HG02852 (cell line): Measurements from ENCODE around the gene SFR1.

Source experiments
- ATAC-seq: cut with Tn5 transposase; IDR thresholded peaks from one replicate; pipeline ENCODE4 v1.9.1; 2021; ENCODE audit warnings: mild to moderate bottlenecking, moderate library complexity; ENCODE audit not compliant: unreplicated experiment

SFR1 gene

GRCh38 chr10:104104926-104105325, 17.0 kb upstream of the SFR1 start:
- ATAC-seq, result no peak

DNA sequence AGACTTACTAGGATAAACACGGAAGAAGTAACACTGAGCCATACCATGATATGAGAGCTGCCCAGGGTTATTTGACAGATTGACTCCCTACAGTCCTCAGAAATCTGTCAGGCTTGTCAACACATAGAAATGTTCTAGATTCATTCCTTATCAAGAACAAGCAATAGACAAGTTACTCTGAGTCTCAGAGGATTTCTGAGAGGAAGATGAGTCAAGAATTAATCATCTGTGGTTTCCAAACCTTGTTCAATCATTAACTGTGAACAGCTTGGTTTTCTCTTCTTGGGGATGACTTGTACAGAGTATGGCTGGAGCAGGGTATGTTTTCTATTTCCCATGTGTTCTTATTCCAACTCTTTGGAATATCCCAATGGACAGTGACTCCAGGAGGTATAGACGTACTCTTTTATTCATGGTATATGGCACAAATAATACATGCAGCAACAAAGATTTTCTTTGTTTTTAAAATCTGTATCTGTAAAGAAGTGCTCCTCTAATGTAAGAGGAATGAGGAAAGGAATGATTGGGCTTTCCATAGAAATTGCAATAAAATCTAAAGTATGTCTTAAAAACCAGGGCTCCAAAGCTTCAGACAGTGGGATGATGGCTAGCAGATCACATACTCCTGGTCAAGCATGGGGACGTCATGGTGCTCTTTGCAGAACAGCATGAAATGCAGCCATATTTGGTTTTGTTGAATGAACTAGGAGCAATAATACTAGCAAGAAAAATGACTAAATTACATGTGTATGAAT, 11.9 kb upstream of the SFR1 start:
- ATAC-seq, result no peak

- no peak for ATAC-seq
Measured at GRCh38 chr10:104113376-104113956, 8.5 kb upstream of the SFR1 start.

DNA sequence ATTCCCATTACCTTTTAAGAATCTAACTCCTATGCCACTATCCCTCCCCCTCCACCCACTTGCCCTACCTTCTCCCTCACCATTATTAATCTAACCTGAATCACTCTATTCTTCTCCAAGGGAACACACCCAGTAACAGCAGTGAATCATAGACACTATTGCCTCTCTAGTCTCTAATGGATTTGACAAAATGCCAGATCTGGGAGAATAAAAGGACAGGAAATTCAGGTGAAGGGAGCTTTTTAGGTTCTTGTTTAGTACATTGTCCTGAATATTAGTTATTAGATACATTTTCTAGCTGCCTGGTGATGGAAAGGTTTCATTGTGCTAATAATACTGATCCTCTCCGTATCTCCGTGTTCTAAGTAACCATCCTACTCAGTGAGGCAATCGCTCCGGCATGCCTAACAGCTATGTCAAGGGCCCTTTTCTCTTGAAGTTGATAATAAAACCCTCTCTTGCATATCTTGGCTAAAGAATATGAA, 4.1 kb upstream of the SFR1 start:
- ATAC-seq, result no peak

DNA sequence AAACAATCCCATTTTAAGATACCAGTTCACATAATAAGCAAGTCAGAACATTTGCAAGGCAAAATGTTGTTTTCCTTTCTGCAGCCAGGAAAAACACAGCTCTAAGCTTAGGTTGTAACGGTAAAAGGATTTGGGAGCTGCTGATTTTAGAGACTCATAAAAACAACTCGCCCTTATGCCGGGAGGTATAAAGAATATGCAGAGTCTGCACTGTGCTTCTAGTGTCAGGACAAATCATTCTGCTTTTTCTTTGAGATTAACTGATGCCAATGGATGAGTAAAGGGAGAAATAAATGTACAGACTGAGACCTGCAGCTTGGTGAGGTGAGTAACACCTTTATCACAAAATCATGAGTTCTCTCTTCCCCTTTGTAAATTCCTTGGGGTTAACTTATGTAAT, 2.0 kb upstream of the SFR1 start:
- ATAC-seq, result no peak

DNA sequence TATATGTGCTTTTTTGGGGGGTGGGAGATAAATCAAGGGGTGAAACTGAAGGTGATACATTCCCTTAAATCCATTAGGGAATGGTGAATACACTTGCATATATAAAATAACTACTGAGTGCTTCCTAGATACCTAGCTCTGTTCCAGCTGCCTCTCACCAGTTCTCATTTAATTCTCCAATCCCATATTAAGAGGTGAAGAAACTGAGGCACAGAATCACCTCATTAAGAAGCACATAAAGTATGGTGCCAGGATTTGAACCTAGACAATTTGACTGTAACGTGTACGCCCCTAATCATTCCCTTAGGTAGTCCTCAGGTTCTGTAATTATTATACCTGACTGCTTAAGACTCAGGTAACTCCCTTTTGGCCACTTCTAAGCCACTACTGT, 1.5 kb upstream of the SFR1 start:
- ATAC-seq, result no peak

- peak; percentile 38 for ATAC-seq
Measured at GRCh38 chr10:104120903-104121484, 977 bp upstream of the SFR1 start.

DNA sequence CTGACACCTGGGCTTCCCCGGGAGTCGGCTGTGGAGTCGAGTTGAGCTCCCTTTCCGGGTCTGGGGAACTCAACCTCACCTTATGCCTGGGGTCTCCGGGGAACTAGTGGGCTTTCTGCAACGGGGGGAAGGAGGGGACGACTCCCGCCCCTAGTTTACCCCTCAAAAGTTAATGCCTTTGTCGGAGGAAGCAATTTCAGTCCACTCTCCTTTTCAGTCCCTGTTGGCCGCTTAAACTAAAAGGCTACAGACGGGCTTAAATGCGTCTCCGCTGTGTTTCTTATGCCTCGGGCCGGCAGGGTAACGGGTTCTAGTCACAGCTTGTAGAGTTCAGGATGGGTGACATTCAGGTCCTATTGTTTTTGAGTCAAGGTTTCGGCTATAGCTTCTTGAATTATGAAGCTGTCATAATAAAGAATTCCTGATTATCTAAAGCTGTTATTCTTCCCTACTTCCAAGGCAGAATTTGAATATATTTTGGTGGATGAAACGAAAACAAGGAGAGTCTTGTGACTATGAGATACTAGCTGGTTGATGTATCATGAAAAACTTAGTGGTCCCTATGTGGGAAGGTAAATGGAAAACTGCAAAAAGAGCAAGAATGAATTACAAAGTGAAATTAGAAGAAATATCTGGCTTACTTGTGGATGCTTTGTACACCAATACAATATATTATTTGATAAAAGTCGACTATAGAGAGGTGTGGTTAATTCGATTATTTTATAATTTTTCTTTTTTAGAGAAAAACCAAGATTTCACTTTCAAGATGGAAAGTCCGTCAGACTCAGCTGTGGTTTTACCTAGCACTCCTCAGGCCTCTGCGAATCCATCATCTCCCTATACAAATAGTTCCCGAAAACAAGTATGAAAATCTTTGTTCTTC, 495 bp downstream of the SFR1 start:
- ATAC-seq, result no peak

GRCh38 chr10:104123397-104123796, 1.4 kb downstream of the SFR1 start:
- ATAC-seq, result no peak

DNA sequence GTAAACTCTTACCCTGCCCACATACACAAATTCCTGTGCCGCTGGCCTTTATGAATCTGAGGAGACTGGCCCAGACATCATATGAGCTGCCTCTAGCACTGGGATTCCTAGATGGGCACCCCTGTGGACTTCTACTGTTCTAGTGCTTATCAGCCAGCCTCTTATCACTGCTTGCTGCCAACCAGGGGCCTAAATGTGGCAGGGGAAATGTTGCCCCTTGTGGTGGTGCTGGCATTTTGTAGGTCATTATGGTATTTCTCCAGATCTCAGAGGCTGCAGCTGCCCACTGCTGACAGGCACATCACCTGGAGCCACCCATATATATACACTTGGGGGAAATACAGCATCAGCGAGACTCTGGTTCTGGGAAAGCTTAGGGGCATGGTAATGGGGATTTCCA, 5.4 kb downstream of the SFR1 start:
- ATAC-seq, result no peak

DNA sequence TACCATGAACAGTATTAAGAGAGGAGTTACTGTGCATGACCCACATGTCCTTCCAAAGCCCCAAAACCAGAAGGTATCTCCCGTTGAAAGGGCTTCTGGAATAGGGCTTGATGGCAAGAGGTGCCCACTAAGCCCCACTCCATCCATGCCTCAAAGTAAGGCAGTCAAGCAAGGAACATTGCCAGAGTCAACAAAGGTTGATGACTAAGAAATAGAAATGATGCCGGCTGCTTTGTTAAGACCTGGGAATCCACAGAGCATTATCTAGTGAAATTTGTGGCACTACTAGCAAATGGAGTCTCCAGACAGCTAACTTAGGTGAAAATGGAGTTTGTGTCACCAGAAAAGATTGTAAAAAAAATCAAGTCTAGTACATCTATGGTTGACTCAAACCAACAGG, 6.2 kb downstream of the SFR1 start:
- ATAC-seq, result no peak

- no peak for ATAC-seq
Measured at GRCh38 chr10:104130041-104130440, 8.1 kb downstream of the SFR1 start.

- no peak for ATAC-seq
Measured at GRCh38 chr10:104138131-104138530, 16.2 kb downstream of the SFR1 start.

- ATAC-seq, result no peak
Measured at GRCh38 chr10:104139221-104139620, 17.2 kb downstream of the SFR1 start.

GRCh38 chr10:104142081-104142480, 20.1 kb downstream of the SFR1 start:
- ATAC-seq, result no peak

DNA sequence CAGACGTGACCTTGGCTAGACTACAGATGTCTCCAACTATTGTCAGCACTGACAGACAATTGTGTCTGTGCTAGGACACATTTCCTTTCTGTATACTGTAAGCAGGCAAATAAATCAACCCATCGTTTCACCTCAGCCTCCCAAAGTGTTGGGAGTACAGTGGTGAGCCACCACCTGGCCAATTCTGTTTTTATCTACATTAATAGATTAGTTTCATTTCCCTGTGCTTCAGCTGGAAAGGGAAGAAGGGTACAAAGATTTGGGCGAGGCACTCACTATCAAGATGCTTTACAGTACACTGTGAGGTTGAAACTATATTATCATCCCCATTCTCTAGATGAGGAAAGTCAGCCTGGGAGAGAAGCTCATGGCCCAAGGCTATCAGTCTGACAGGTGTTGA, 21.9 kb downstream of the SFR1 start:
- ATAC-seq, result no peak

DNA sequence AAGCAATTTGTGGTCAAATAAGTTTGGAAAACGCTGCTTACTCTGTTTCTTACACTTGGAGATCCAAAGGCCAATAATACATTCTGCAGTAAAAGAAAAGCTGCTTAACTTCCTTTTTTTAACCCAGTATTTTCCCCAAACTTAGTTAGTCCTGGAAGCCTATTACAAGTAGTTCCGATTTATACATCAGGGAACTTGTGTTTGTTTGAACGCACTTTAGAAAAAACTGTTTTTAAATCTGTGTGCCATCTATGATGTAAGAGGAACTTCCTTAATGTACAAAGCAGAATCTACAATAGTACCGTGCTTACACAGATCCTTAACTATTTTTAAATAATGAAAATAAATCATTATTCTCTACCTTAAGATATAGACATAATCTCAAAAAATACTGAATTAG, 23.0 kb downstream of the SFR1 start:
- no peak for ATAC-seq

DNA sequence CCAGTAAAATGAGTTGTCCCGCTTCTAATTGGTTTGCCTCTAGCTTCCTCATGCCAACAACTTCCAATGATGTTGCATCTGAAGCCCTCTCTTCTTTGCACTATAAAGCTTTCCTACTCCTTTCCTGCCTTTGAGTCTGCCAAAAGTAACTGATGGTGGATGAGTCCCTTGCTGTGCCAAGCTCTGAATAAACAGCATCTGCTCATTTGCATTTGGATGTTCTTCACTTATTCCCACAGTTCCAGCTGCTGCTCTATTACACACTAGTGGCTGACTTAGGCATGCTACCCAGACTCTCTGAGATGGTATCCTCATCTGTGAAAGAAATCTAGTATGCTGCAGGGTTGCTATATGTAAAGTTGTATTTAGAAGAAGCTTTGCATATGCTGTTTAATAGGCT, 24.9 kb downstream of the SFR1 start:
- no peak for ATAC-seq

DNA sequence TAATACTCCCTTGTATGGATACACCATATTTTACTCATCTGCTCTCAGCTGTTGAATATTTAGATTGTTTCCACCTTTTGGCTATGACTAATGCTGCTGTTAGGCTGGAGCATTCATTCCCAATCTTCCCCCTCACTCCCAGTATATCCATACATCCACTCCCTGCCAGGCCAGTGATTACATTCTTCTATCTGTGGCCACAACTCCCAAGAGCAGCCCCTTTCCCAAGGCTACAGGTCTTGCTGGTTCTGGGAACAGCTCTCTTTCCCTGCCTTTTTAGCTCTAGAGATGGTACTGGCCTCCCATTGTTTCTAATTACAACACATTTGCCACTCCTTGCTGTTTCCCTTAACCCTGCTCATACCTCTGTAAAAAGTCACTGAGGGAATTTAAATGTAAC, 28.2 kb downstream of the SFR1 start:
- no peak for ATAC-seq

- no peak for ATAC-seq
Measured at GRCh38 chr10:104151737-104152136, 29.8 kb downstream of the SFR1 start.

DNA sequence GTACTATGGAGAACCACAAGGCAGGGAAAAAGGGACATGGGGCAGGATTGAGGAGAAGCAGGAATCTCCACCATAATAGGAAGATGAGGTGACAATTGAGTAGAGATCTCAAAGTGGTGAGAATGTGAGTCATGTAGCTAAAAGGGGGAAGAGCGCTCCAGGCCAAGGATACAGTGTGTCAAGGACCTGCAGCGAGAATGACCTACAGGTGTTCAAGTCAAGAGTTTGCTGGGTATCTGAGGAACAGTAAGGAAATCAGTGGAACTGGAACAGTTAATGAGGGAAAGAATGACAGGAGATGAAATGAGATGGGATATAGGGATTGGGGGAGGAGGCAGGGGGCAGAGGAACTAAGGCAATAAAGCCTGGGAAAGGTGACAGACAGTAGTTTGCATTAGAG, 33.6 kb downstream of the SFR1 start:
- no peak for ATAC-seq
